ENCODE measurements around the gene CRHR1. TPM values are rescaled to one million over a fixed set of nuclear protein-coding genes. Genes with fewer than 3 reads are reported as not detected.

CRHR1 gene
- total RNA-seq, 5 donors from 2014 or later (not counting 1 experiment from before 2014, with no cell fraction given) = not detected

- 69% methylated on average over 4 of the region's 8 CpGs for WGBS (ENCODE audit: insufficient coverage)
These were observed 83.6 kb downstream of the CRHR1 start for GRCh38 chr17:45867702-45868101.

GRCh38 chr17:45868276-45868675 lies 84.2 kb downstream of the CRHR1 start:
- no peaks in the 10 kb centered on the region for H3K36me3 ChIP-seq (ENCODE audit: control insufficient read depth in 2 of 2, extremely low read depth in 1 of 2, insufficient read depth in 1 of 2, low read length in 1 of 2)
- no peak overlapping the region for H3K4me3 ChIP-seq (ENCODE audit: control insufficient read depth in 1 of 2, extremely low read depth in 1 of 2, low read length in 1 of 2)
- no peaks in the 10 kb centered on the region for H3K36me3 Mint-ChIP-seq
- H3K4me1 Mint-ChIP-seq = peaks cover 3 to 16% (median 13%) of the 10 kb centered on the region in 3 donors
- peaks cover 0 to 18% of the 10 kb centered on the region in 2 experiments for H3K27me3 ChIP-seq (replicated peaks in 1 of 2; ENCODE audit: control insufficient read depth in 2 of 2, extremely low read depth in 1 of 2, insufficient read depth in 2 of 2, low read length in 1 of 2)
- no peak for DNase-seq
- no peak overlapping the region for H3K4me3 Mint-ChIP-seq
- ATAC-seq (replicated peaks in 1 of 4) = no peak
- H3K27ac ChIP-seq (ENCODE audit: low read length) = no peak overlapping the region
- H3K9me3 Mint-ChIP-seq = no peaks in the 10 kb centered on the region
- no peak overlapping the region for H3K27ac Mint-ChIP-seq
- no peaks in the 10 kb centered on the region for H3K4me1 ChIP-seq (ENCODE audit: control insufficient read depth in 1 of 2, extremely low read depth in 1 of 2, insufficient read depth in 2 of 2, low read length in 2 of 2)
- ChIA-PET POLR2A (no interaction called here), CTCF (no interaction called here)
- WGBS (ENCODE audit: insufficient coverage) = 76% methylated on average over 5 of the region's 5 CpGs
- H3K9me3 ChIP-seq = no peaks in the 10 kb centered on the region
- peaks cover 21 to 24% of the 10 kb centered on the region in 2 donors for H3K27me3 Mint-ChIP-seq

More at GRCh38 chr17:45867702-45868101, 83.6 kb downstream of the CRHR1 start:
- Histone ChIP-seq H3K27ac (ENCODE audit: low read length) (no peak overlapping the region), H3K27me3 (replicated peaks in 1 of 2; ENCODE audit: control insufficient read depth in 2 of 2, extremely low read depth in 1 of 2, insufficient read depth in 2 of 2, low read length in 1 of 2) (peaks cover 0 to 18% of the 10 kb centered on the region in 2 experiments), H3K36me3 (ENCODE audit: control insufficient read depth in 2 of 2, extremely low read depth in 1 of 2, insufficient read depth in 1 of 2, low read length in 1 of 2) (no peaks in the 10 kb centered on the region), H3K4me1 (ENCODE audit: control insufficient read depth in 1 of 2, extremely low read depth in 1 of 2, insufficient read depth in 2 of 2, low read length in 2 of 2) (no peaks in the 10 kb centered on the region), H3K9me3 (no peaks in the 10 kb centered on the region), H3K4me3 (ENCODE audit: control insufficient read depth in 1 of 2, extremely low read depth in 1 of 2, low read length in 1 of 2) (no peak overlapping the region)
- ATAC-seq (replicated peaks in 1 of 4) (no peak), DNase-seq (no peak)
- Mint-ChIP-seq H3K4me1 (peaks cover 2 to 13% (median 13%) of the 10 kb centered on the region in 3 donors), H3K27ac (no peak overlapping the region), H3K9me3 (no peaks in the 10 kb centered on the region), H3K36me3 (no peaks in the 10 kb centered on the region), H3K4me3 (no peak overlapping the region), H3K27me3 (peaks cover 24 to 26% of the 10 kb centered on the region in 2 donors)
- ChIA-PET POLR2A (no interaction called here), CTCF (no interaction called here)

GRCh38 chr17:45869676-45870341 lies 85.7 kb downstream of the CRHR1 start:
- DNase-seq = no peak
- Histone ChIP-seq H3K27ac (ENCODE audit: low read length) (no peak overlapping the region), H3K9me3 (no peaks in the 10 kb centered on the region), H3K4me3 (ENCODE audit: control insufficient read depth in 1 of 2, extremely low read depth in 1 of 2, low read length in 1 of 2) (no peak overlapping the region), H3K4me1 (ENCODE audit: control insufficient read depth in 1 of 2, extremely low read depth in 1 of 2, insufficient read depth in 2 of 2, low read length in 2 of 2) (peaks cover 0 to 4% of the 10 kb centered on the region in 2 experiments), H3K36me3 (ENCODE audit: control insufficient read depth in 2 of 2, extremely low read depth in 1 of 2, insufficient read depth in 1 of 2, low read length in 1 of 2) (no peaks in the 10 kb centered on the region), H3K27me3 (replicated peaks in 1 of 2; ENCODE audit: control insufficient read depth in 2 of 2, extremely low read depth in 1 of 2, insufficient read depth in 2 of 2, low read length in 1 of 2) (peaks cover 0 to 8% of the 10 kb centered on the region in 2 experiments)
- no peak for ATAC-seq (replicated peaks in 1 of 4)
- Mint-ChIP-seq H3K27me3 (peaks cover 12 to 15% of the 10 kb centered on the region in 2 donors), H3K4me1 (peaks cover 6 to 13% (median 9%) of the 10 kb centered on the region in 3 donors), H3K9me3 (no peaks in the 10 kb centered on the region), H3K4me3 (no peak overlapping the region), H3K36me3 (no peaks in the 10 kb centered on the region), H3K27ac (no peak overlapping the region)
- POLR2A ChIA-PET = no interaction called here
- CTCF ChIA-PET = no interaction called here
- 98% methylated on average over 6 of the region's 14 CpGs for WGBS (ENCODE audit: insufficient coverage)

GRCh38 chr17:45870342-45870974 lies 86.3 kb downstream of the CRHR1 start:
- H3K36me3 Mint-ChIP-seq = no peaks in the 10 kb centered on the region
- peaks cover 0 to 7% of the 10 kb centered on the region in 2 experiments for H3K27me3 ChIP-seq (replicated peaks in 1 of 2; ENCODE audit: control insufficient read depth in 2 of 2, extremely low read depth in 1 of 2, insufficient read depth in 2 of 2, low read length in 1 of 2)
- H3K9me3 Mint-ChIP-seq = no peaks in the 10 kb centered on the region
- no peak overlapping the region for H3K27ac Mint-ChIP-seq
- H3K4me3 ChIP-seq (ENCODE audit: control insufficient read depth in 1 of 2, extremely low read depth in 1 of 2, low read length in 1 of 2) = no peak overlapping the region
- peaks cover 5 to 12% (median 9%) of the 10 kb centered on the region in 3 donors for H3K4me1 Mint-ChIP-seq
- WGBS (ENCODE audit: insufficient coverage) = 93% methylated on average over 2 of the region's 4 CpGs
- H3K36me3 ChIP-seq (ENCODE audit: control insufficient read depth in 2 of 2, extremely low read depth in 1 of 2, insufficient read depth in 1 of 2, low read length in 1 of 2) = no peaks in the 10 kb centered on the region
- DNase-seq (no peak), ATAC-seq (replicated peaks in 1 of 4) (no peak)
- H3K4me3 Mint-ChIP-seq = no peak overlapping the region
- no peaks in the 10 kb centered on the region for H3K9me3 ChIP-seq
- ChIA-PET CTCF (no interaction called here), POLR2A (no interaction called here)
- H3K27ac ChIP-seq (ENCODE audit: low read length) = no peak overlapping the region
- peaks cover 6 to 9% of the 10 kb centered on the region in 2 donors for H3K27me3 Mint-ChIP-seq
- H3K4me1 ChIP-seq (ENCODE audit: control insufficient read depth in 1 of 2, extremely low read depth in 1 of 2, insufficient read depth in 2 of 2, low read length in 2 of 2) = peaks cover 0 to 4% of the 10 kb centered on the region in 2 experiments

- Histone ChIP-seq H3K27ac (ENCODE audit: low read length) (no peak overlapping the region), H3K4me3 (ENCODE audit: control insufficient read depth in 1 of 2, extremely low read depth in 1 of 2, low read length in 1 of 2) (no peak overlapping the region), H3K27me3 (replicated peaks in 1 of 2; ENCODE audit: control insufficient read depth in 2 of 2, extremely low read depth in 1 of 2, insufficient read depth in 2 of 2, low read length in 1 of 2) (peaks cover 0 to 7% of the 10 kb centered on the region in 2 experiments), H3K9me3 (no peaks in the 10 kb centered on the region), H3K4me1 (ENCODE audit: control insufficient read depth in 1 of 2, extremely low read depth in 1 of 2, insufficient read depth in 2 of 2, low read length in 2 of 2) (peaks cover 0 to 4% of the 10 kb centered on the region in 2 experiments), H3K36me3 (ENCODE audit: control insufficient read depth in 2 of 2, extremely low read depth in 1 of 2, insufficient read depth in 1 of 2, low read length in 1 of 2) (no peaks in the 10 kb centered on the region)
- no peaks in the 10 kb centered on the region for H3K9me3 Mint-ChIP-seq
- DNase-seq = no peak
- no peaks in the 10 kb centered on the region for H3K36me3 Mint-ChIP-seq
- peaks cover 0 to 3% of the 10 kb centered on the region in 2 donors for H3K27me3 Mint-ChIP-seq
- ChIA-PET POLR2A (no interaction called here), CTCF (no interaction called here)
- WGBS (ENCODE audit: insufficient coverage) = 60% methylated on average over 4 of the region's 5 CpGs
- peaks cover 5 to 12% (median 9%) of the 10 kb centered on the region in 3 donors for H3K4me1 Mint-ChIP-seq
- no peak for ATAC-seq (replicated peaks in 1 of 4)
- H3K27ac Mint-ChIP-seq = no peak overlapping the region
- H3K4me3 Mint-ChIP-seq = no peak overlapping the region
These were observed 87.6 kb downstream of the CRHR1 start for GRCh38 chr17:45871718-45872117.

- peaks cover 0 to 4% of the 10 kb centered on the region in 2 experiments for H3K4me1 ChIP-seq (ENCODE audit: control insufficient read depth in 1 of 2, extremely low read depth in 1 of 2, insufficient read depth in 2 of 2, low read length in 2 of 2)
- CTCF ChIA-PET = no interaction called here
- Mint-ChIP-seq H3K27ac (peak overlapping the region; percentile 88), H3K4me3 (peak overlapping the region; percentile 10 to 64 (median 59)), H3K4me1 (peaks cover 5 to 12% (median 9%) of the 10 kb centered on the region in 3 donors), H3K9me3 (peaks cover 0 to 4% (median 3%) of the 10 kb centered on the region in 3 donors), H3K27me3 (no peaks in the 10 kb centered on the region), H3K36me3 (no peaks in the 10 kb centered on the region)
- DNase-seq (peak in 7 of 35 experiments; percentile 9 to 52 (median 17)), ATAC-seq (replicated peaks in 1 of 4) (peak; percentile 80 to 92 (median 88))
- H3K27ac ChIP-seq (ENCODE audit: low read length) = peak overlapping the region; percentile 47
- H3K36me3 ChIP-seq (ENCODE audit: control insufficient read depth in 2 of 2, extremely low read depth in 1 of 2, insufficient read depth in 1 of 2, low read length in 1 of 2) = no peaks in the 10 kb centered on the region
- H3K9me3 ChIP-seq = no peaks in the 10 kb centered on the region
- peaks cover 0 to 3% of the 10 kb centered on the region in 2 experiments for H3K27me3 ChIP-seq (replicated peaks in 1 of 2; ENCODE audit: control insufficient read depth in 2 of 2, extremely low read depth in 1 of 2, insufficient read depth in 2 of 2, low read length in 1 of 2)
- 0% methylated on average over 6 of the region's 6 CpGs for WGBS (ENCODE audit: insufficient coverage)
- POLR2A ChIA-PET = interaction anchor here in 1 of 2 donors (0.5 to 0.7 kb wide), 2 partner anchors 19 to 1459 kb away, joined by 5 to 12 read pairs; no protein-coding TSS in a partner anchor
- no peak overlapping the region for H3K4me3 ChIP-seq (ENCODE audit: control insufficient read depth in 1 of 2, extremely low read depth in 1 of 2, low read length in 1 of 2)
These were observed 89.6 kb downstream of the CRHR1 start for GRCh38 chr17:45873728-45874127.
